Measurements from ENCODE around the gene TADA2B.
"Not testable (repeated sequence)": the region's sequence is repeated elsewhere in the genome, so short reads cannot be mapped to it uniquely, and the experiment has no call there.

TADA2B gene

GRCh38 chr4:7067452-7068278 is 24.5 kb downstream of the TADA2B start, which contains the start of gene GRPEL1:
GRPEL1 (minus strand) TSS chr4:7068064; CDS start chr4:7068032, 32 bp downstream.
- Mint-ChIP-seq H3K4me1 (peaks cover 46% of the 10 kb centered on the region), H3K27me3 (peaks cover 2% of the 10 kb centered on the region), H3K4me3 (peak within 1 kb of the TSS; percentile 94), H3K36me3 (ENCODE audit: low read depth) (peaks cover 40% of the 10 kb centered on the region), H3K27ac (peak within 1 kb of the TSS; percentile 94), H3K9me3 (no peaks in the 10 kb centered on the region)
- peak; percentile 44 for DNase-seq
- peak; percentile 92 for ATAC-seq

DNA sequence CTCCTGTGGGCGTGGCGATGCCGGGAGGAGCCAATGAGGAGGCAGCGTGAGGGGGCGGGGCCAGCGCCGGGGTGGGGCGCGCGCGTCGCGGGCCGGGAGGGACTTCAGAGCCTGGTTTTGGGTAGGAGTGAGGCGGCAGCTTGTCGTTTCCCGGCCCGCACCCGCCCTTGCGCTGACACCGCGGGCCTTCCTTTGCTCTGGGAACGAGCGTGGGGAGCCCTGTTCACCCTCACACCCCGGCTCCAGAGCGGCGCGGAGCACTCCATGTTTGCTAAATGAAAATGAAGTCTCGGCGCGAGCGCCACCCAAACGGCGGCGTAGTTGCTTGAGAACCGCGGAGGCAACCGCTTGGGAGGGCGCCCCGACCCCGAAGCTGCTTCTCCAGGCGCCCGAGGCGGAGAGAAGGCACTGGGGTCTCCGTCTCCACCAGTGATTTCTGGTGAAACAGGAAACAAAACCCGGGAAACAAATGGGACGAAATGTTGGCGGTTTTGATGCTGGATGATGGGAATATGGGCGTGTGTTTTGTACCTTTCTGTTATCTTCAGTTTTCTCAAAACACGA is 25.2 kb downstream of the TADA2B start:
- Mint-ChIP-seq H3K9me3 (no peaks in the 10 kb centered on the region), H3K36me3 (ENCODE audit: low read depth) (peaks cover 35% of the 10 kb centered on the region), H3K27ac (peak overlapping the region; percentile 94), H3K27me3 (peaks cover 2% of the 10 kb centered on the region), H3K4me3 (peak overlapping the region; percentile 94), H3K4me1 (peaks cover 46% of the 10 kb centered on the region)
- ATAC-seq (no peak), DNase-seq (peak; percentile 100)

DNA sequence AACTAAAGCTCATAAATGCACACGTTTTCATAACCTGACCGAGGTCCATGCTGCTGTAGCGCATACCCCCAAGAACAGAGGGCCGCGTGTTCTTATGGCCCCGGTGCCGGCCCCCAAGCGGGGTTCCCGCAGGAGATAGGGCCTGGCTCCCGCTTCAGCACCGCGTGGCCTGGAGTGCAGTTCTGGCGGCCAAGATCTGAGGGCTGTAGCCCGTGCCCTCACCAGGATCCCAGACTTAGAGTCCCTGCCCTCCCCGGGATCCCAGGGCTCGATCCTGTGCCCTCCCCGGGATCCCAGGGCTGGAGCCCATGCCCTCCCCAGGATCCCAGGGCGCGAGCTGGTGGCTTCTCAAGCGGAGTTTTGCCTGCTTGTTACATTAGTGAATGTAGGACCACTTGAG is 25.7 kb downstream of the TADA2B start:
- peaks cover 2% of the 10 kb centered on the region for H3K27me3 Mint-ChIP-seq
- ATAC-seq, result no peak
- peaks cover 31% of the 10 kb centered on the region for H3K36me3 Mint-ChIP-seq (ENCODE audit: low read depth)
- peaks cover 43% of the 10 kb centered on the region for H3K4me1 Mint-ChIP-seq
- H3K4me3 Mint-ChIP-seq, result peak overlapping the region; percentile 94
- peak; percentile 41 for DNase-seq
- H3K9me3 Mint-ChIP-seq, result no peaks in the 10 kb centered on the region
- H3K27ac Mint-ChIP-seq, result peak overlapping the region; percentile 94

GRCh38 chr4:7070729-7071511 is 27.7 kb downstream of the TADA2B start:
- peak; percentile 88 for DNase-seq
- Mint-ChIP-seq H3K4me3 (no peak overlapping the region), H3K9me3 (no peaks in the 10 kb centered on the region), H3K27ac (no peak overlapping the region), H3K4me1 (peaks cover 28% of the 10 kb centered on the region), H3K36me3 (ENCODE audit: low read depth) (peaks cover 17% of the 10 kb centered on the region), H3K27me3 (peaks cover 2% of the 10 kb centered on the region)
- peak; percentile 46 for ATAC-seq

- H3K36me3 Mint-ChIP-seq (ENCODE audit: low read depth), result peaks cover under 1% of the 10 kb centered on the region
Observed at GRCh38 chr4:7073059-7073458, 29.9 kb downstream of the TADA2B start.

DNA sequence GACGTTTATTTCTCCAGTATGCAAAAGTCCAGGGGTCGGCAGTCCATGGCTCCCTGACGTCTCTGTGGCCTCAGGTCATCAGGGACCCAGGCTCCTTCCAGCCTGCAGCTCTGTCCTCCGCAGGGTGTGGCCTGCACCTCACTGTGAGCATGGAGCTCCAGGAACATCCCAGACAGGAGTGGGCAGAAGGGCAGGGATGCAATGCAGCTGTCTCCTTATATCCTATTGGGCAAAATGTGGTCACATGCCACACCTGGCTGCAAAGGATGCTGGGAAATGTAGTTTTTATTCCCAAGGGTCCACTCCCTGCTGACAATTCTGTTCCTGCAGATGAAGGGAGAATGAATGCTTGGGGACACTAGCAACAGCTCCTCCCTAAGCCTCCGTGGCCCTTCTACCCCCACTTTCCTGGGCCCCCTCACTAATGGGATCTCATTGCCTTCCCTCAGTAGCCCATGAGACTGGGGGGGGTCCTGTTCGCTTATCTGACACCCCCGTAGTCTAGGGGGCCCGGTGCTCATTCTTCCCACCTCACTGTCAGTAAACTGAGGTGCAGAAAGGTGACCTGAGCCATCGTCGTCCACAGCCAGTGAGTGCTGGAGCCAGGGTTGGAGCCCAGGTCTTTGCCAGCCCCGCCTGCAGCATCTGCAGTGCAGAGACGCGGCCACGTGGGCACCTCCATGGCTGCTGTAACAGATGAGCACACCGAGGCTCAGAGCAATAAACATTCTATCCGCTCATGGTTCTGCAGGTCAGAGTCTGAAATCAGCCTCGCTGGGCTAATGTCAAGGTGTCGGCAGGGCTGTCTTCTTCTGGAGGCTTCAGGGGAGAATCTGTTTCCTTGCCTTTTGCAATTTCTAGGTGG is 30.6 kb downstream of the TADA2B start:
- no peaks in the 10 kb centered on the region for H3K36me3 Mint-ChIP-seq (ENCODE audit: low read depth)
- DNase-seq (no peak), ATAC-seq (no peak)
- H3K4me1 Mint-ChIP-seq, result peaks cover 8% of the 10 kb centered on the region
- no peak overlapping the region for H3K27ac Mint-ChIP-seq
- peaks cover 2% of the 10 kb centered on the region for H3K27me3 Mint-ChIP-seq
- H3K9me3 Mint-ChIP-seq, result no peaks in the 10 kb centered on the region
- no peak overlapping the region for H3K4me3 Mint-ChIP-seq

More at GRCh38 chr4:7073059-7073458, 29.9 kb downstream of the TADA2B start:
- H3K4me1 Mint-ChIP-seq, result peaks cover 11% of the 10 kb centered on the region
- no peaks in the 10 kb centered on the region for H3K9me3 Mint-ChIP-seq
- DNase-seq (no peak), ATAC-seq (no peak)
- H3K27ac Mint-ChIP-seq, result no peak overlapping the region
- no peak overlapping the region for H3K4me3 Mint-ChIP-seq
- H3K27me3 Mint-ChIP-seq, result peaks cover 2% of the 10 kb centered on the region

DNA sequence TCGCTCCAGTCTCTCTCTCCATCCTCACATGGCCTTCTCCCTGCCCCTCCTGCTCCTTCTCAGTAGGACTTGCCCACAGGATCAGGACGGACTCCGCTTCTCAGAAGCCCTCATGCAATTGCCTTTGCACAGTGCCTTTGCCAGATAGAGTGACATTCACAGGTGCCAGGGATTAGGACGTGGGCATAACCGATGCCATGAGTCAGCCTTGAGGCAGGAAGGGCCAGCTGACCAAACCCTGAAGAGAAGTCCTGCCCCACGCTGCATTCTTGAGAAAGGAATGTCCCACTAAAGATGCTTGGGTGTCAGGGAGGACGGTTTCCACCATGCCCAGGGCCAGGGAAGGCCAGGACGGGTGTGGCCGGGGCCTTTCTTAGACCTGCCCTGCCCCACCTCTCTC is 31.3 kb downstream of the TADA2B start:
- H3K9me3 Mint-ChIP-seq, result no peaks in the 10 kb centered on the region
- H3K27me3 Mint-ChIP-seq, result peaks cover 2% of the 10 kb centered on the region
- ATAC-seq (no peak), DNase-seq (no peak)
- H3K27ac Mint-ChIP-seq, result no peak overlapping the region
- no peaks in the 10 kb centered on the region for H3K36me3 Mint-ChIP-seq (ENCODE audit: low read depth)
- H3K4me1 Mint-ChIP-seq, result peaks cover 6% of the 10 kb centered on the region
- no peak overlapping the region for H3K4me3 Mint-ChIP-seq

DNA sequence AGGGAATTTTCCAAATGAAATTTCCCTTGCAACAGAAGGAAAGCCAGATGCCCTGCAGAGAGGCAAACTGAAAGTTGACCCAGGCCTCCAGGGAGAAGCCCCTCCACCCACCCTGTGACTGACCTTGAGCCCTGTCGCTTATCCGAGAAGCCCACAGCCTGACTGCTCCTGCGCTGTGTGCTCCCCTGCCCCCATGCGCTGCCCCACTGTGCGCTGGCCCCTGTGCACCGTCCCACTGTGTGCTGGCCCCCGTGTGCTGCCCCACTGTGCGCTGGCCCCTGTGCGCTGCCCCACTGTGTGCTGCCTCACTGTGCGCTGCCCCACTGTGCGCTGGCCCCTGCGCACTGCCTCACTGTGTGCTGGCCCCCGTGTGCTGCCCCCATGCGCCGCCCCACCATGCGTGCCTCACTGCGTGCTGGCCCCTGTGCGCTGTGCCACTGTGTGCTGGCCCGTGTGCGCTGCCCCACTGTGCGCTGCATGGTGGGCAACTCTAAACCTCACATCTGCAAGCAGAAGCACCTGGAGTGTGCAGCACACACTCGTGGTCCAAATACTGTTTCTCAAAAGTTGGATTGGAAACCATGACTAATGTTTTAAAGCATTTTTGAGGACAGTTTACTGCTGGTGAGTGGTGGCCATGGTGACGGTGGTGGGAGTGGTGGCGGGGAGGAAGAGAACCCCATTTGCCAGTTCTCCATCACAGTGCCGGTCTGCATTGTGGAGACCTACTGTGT is 33.0 kb downstream of the TADA2B start:
- Mint-ChIP-seq H3K27ac (no peak overlapping the region), H3K36me3 (ENCODE audit: low read depth) (no peaks in the 10 kb centered on the region), H3K9me3 (no peaks in the 10 kb centered on the region), H3K4me3 (no peak overlapping the region), H3K4me1 (no peaks in the 10 kb centered on the region), H3K27me3 (peaks cover 7% of the 10 kb centered on the region)
- DNase-seq, result no peak
- peak; percentile 18 for ATAC-seq

- Mint-ChIP-seq H3K36me3 (ENCODE audit: low read depth) (no peaks in the 10 kb centered on the region), H3K9me3 (no peaks in the 10 kb centered on the region), H3K27me3 (peaks cover 8% of the 10 kb centered on the region), H3K27ac (no peak overlapping the region), H3K4me1 (no peaks in the 10 kb centered on the region), H3K4me3 (no peak overlapping the region)
- DNase-seq, result no peak
- no peak for ATAC-seq
Observed at GRCh38 chr4:7076696-7077082, 33.5 kb downstream of the TADA2B start.

- no peaks in the 10 kb centered on the region for H3K4me1 Mint-ChIP-seq
- no peaks in the 10 kb centered on the region for H3K9me3 Mint-ChIP-seq
- DNase-seq, result no peak
- H3K36me3 Mint-ChIP-seq (ENCODE audit: low read depth), result no peaks in the 10 kb centered on the region
- H3K4me3 Mint-ChIP-seq, result no peak overlapping the region
- peaks cover 12% of the 10 kb centered on the region for H3K27me3 Mint-ChIP-seq
- ATAC-seq, result no peak
- no peak overlapping the region for H3K27ac Mint-ChIP-seq
Observed at GRCh38 chr4:7077371-7077770, 34.2 kb downstream of the TADA2B start.

DNA sequence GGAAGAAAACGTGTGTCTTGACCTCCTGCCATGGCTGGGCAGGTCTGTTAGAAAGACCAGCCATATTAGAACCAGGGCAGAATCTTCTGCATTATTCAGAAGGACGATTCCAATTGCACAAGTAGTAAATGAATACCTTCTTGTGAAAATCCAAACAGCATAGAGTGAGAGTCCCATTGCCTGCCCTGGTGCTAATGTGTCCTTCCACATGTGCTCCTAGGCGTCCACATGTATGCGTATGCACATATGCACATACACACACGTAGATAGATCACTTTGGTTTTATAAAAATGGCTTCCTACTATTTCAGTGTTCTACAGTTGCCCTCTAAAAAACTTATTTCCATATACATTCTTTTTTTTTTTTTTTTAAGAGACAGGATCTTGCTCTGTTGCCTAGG is 34.9 kb downstream of the TADA2B start:
- Mint-ChIP-seq H3K36me3 (ENCODE audit: low read depth) (no peaks in the 10 kb centered on the region), H3K4me1 (no peaks in the 10 kb centered on the region), H3K27me3 (peaks cover 16% of the 10 kb centered on the region), H3K4me3 (no peak overlapping the region), H3K9me3 (no peaks in the 10 kb centered on the region), H3K27ac (no peak overlapping the region)
- ATAC-seq, result no peak
- DNase-seq, result no peak

DNA sequence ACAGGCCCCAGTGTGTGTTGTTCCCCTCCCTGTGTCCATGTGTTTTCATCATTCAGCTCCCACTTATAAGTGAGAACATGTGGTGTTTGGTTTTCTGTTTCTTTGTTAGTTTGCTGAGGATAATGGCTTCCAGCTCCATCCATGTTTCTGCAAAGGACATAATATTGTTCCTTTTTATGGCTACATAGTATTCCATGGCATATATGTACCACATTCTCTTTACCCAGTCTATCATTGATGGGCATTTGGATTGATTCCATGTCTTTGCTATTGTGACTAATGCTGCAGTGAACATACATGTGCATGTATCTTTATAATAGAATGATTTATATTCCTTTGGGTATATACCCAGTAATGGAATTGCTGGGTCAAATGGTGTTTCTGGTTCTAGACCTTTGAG is 36.3 kb downstream of the TADA2B start:
- H3K9me3 Mint-ChIP-seq; H3K36me3 Mint-ChIP-seq (ENCODE audit: low read depth); DNase-seq; H3K4me1 Mint-ChIP-seq; H3K4me3 Mint-ChIP-seq; ATAC-seq; H3K27ac Mint-ChIP-seq: not testable (repeated sequence)
- peaks cover 23% of the 10 kb centered on the region for H3K27me3 Mint-ChIP-seq

DNA sequence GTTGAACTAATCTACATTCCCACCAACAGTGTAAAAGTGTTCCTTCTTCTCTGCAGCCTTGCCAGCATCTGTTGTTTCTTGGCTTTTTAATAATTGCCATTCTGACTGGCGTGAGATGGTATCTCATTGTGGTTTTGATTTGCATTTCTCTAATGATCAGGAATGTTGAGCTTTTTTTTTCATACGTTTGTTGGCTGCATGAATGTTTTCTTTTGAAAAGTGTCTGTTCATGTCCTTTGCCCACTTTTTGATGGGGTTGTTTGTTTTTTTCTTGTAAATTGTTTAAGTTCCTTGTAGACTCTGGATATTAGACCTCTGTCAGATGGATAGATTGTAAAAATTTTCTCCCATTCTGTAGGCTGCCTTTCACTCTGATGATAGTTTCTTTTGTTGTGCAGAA is 36.7 kb downstream of the TADA2B start:
- H3K27me3 Mint-ChIP-seq, result peaks cover 26% of the 10 kb centered on the region
- H3K27ac Mint-ChIP-seq, result not testable (repeated sequence)

More for the DNA sequence above, 36.7 kb downstream of the TADA2B start:
- not testable (repeated sequence) for DNase-seq; ATAC-seq; H3K4me1 Mint-ChIP-seq; H3K9me3 Mint-ChIP-seq; H3K36me3 Mint-ChIP-seq (ENCODE audit: low read depth); H3K4me3 Mint-ChIP-seq
